ENCODE data around the gene U2AF1L4. TPM values are rescaled to one million over a fixed set of nuclear protein-coding genes. Genes with fewer than 3 reads are reported as not detected.

Gene U2AF1L4
- total RNA-seq, 1 experiment from 2014 or later: 14.3 TPM

- Histone ChIP-seq H3K9me2 (ENCODE audit: insufficient read depth) (no peaks in the 10 kb centered on the region), H3K9me3 (ENCODE audit: insufficient read depth, low read depth) (no peaks in the 10 kb centered on the region), H3K4me3 (no peak overlapping the region), H3K27ac (no peak overlapping the region), H3K27me3 (ENCODE audit: insufficient read depth, low read depth) (no peaks in the 10 kb centered on the region), H3K4me2 (no peak overlapping the region), H3F3A (ENCODE audit: insufficient read depth, low read depth) (no peaks in the 10 kb centered on the region), H4K20me1 (ENCODE audit: insufficient read depth) (no peaks in the 10 kb centered on the region), H3K36me3 (ENCODE audit: low read depth) (no peaks in the 10 kb centered on the region), H2AFZ (no peak overlapping the region), H3K4me1 (replicated peaks; ENCODE audit: insufficient read depth) (peaks cover 13% of the 10 kb centered on the region), H3K79me2 (ENCODE audit: low read depth) (no peaks in the 10 kb centered on the region)
- no peak for DNase-seq
- no TSS peak for BruUV-seq (replicated peaks)
- ChIA-PET CTCF (interaction anchor here (0.7 kb wide), 1 partner anchor 178 kb away, joined by 9 read pairs; no protein-coding TSS in a partner anchor), POLR2A (ENCODE audit: unreplicated experiment) (interaction anchor here (0.7 kb wide), 1 partner anchor 147 kb away, joined by 19 read pairs; no protein-coding TSS in a partner anchor)
- TF ChIP-seq, protein P1, sequence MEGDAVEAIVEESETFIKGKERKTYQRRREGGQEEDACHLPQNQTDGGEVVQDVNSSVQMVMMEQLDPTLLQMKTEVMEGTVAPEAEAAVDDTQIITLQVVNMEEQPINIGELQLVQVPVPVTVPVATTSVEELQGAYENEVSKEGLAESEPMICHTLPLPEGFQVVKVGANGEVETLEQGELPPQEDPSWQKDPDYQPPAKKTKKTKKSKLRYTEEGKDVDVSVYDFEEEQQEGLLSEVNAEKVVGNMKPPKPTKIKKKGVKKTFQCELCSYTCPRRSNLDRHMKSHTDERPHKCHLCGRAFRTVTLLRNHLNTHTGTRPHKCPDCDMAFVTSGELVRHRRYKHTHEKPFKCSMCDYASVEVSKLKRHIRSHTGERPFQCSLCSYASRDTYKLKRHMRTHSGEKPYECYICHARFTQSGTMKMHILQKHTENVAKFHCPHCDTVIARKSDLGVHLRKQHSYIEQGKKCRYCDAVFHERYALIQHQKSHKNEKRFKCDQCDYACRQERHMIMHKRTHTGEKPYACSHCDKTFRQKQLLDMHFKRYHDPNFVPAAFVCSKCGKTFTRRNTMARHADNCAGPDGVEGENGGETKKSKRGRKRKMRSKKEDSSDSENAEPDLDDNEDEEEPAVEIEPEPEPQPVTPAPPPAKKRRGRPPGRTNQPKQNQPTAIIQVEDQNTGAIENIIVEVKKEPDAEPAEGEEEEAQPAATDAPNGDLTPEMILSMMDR (conservative IDR thresholded peaks at IDR 0.05): no peak
- TF ChIP-seq EZH2 (IDR thresholded peaks at IDR 0.05; ENCODE audit: low read depth): no peak
- intact Hi-C loops (cut with micrococcal nuclease; ENCODE audit: unreplicated experiment): loop anchor here (1.0 to 5.0 kb wide), 5 partner anchors 24 to 238 kb away; partner anchors contain the start of genes COX6B1 and DMKN
Observed at GRCh38 chr19:35693422-35693821, 51.8 kb downstream of the U2AF1L4 start.

Other genes with a start within 250 kb of the U2AF1L4 start
- gene DMKN, start 231.8 kb downstream of the U2AF1L4 start, total RNA-seq (2021): 135 and 144 TPM in 2 replicates
- gene SBSN, start 217.1 kb downstream of the U2AF1L4 start, total RNA-seq (2021): 0.76 and 0.88 TPM in 2 replicates
- gene GAPDHS, start 212.0 kb downstream of the U2AF1L4 start, total RNA-seq (2021): not detected in 2 replicates
- 82.6 and 95.9 TPM in 2 replicates for gene TMEM147, start 199.8 kb downstream of the U2AF1L4 start, total RNA-seq (2021)
- gene ATP4A, start 181.8 kb downstream of the U2AF1L4 start, total RNA-seq (2021): not detected in 2 replicates
- not detected in 2 replicates for gene PMIS2, start 159.2 kb downstream of the U2AF1L4 start, total RNA-seq (2021)
- 21.7 and 23.5 TPM in 2 replicates for gene HAUS5, start 132.7 kb downstream of the U2AF1L4 start, total RNA-seq (2021)
- 110 and 153 TPM in 2 replicates for gene RBM42, start 116.4 kb downstream of the U2AF1L4 start, total RNA-seq (2021)
- 1.8 and 2.1 TPM in 2 replicates for gene ETV2, start 103.7 kb downstream of the U2AF1L4 start, total RNA-seq (2021)
- gene COX6B1, start 97.1 kb downstream of the U2AF1L4 start, total RNA-seq (2021): 441 and 489 TPM in 2 replicates
- gene UPK1A, start 78.9 kb downstream of the U2AF1L4 start, total RNA-seq (2021): 0.65 and 1.6 TPM in 2 replicates
- not detected in 2 replicates for gene ZBTB32, start 40.9 kb downstream of the U2AF1L4 start, total RNA-seq (2021)
- gene KMT2B, start 27.4 kb downstream of the U2AF1L4 start, total RNA-seq (2021): 32.2 and 44.2 TPM in 2 replicates
- gene IGFLR1, start 3.0 kb downstream of the U2AF1L4 start, total RNA-seq (2021): 8.6 and 9.7 TPM in 2 replicates
- 106 and 130 TPM in 2 replicates for gene PSENEN, start 233 bp upstream of the U2AF1L4 start, total RNA-seq (2021)
- gene LIN37, start 3.2 kb upstream of the U2AF1L4 start, total RNA-seq (2021): 9.4 and 17.0 TPM in 2 replicates
- 2.5 and 2.7 TPM in 2 replicates for gene HSPB6, start 11.6 kb upstream of the U2AF1L4 start, total RNA-seq (2021)
- 38.0 and 52.2 TPM in 2 replicates for gene PROSER3, start 12.8 kb upstream of the U2AF1L4 start, total RNA-seq (2021)
- gene ARHGAP33, start 30.1 kb upstream of the U2AF1L4 start, total RNA-seq (2021): 17.4 and 21.3 TPM in 2 replicates
- not detected in 2 replicates for gene PRODH2, start 67.4 kb upstream of the U2AF1L4 start, total RNA-seq (2021)
- gene NPHS1, start 107.1 kb upstream of the U2AF1L4 start, total RNA-seq (2021): not detected in 2 replicates
- not detected in 2 replicates for gene KIRREL2, start 111.5 kb upstream of the U2AF1L4 start, total RNA-seq (2021)
- gene APLP1, start 123.2 kb upstream of the U2AF1L4 start, total RNA-seq (2021): 2.0 and 2.1 TPM in 2 replicates
- gene NFKBID, start 155.1 kb upstream of the U2AF1L4 start, total RNA-seq (2021): 15.7 and 27.5 TPM in 2 replicates
- gene HCST, start 157.1 kb upstream of the U2AF1L4 start, total RNA-seq (2021): 1.8 and 2.6 TPM in 2 replicates
- not detected in 2 replicates for gene TYROBP, start 162.9 kb upstream of the U2AF1L4 start, total RNA-seq (2021)
- 10.5 and 14.7 TPM in 2 replicates for gene LRFN3, start 191.0 kb upstream of the U2AF1L4 start, total RNA-seq (2021)
- gene SDHAF1, start 249.8 kb upstream of the U2AF1L4 start, total RNA-seq (2021): 16.9 and 22.4 TPM in 2 replicates